Measurements from ENCODE around the gene ZSCAN10.

ZSCAN10 gene

DNA sequence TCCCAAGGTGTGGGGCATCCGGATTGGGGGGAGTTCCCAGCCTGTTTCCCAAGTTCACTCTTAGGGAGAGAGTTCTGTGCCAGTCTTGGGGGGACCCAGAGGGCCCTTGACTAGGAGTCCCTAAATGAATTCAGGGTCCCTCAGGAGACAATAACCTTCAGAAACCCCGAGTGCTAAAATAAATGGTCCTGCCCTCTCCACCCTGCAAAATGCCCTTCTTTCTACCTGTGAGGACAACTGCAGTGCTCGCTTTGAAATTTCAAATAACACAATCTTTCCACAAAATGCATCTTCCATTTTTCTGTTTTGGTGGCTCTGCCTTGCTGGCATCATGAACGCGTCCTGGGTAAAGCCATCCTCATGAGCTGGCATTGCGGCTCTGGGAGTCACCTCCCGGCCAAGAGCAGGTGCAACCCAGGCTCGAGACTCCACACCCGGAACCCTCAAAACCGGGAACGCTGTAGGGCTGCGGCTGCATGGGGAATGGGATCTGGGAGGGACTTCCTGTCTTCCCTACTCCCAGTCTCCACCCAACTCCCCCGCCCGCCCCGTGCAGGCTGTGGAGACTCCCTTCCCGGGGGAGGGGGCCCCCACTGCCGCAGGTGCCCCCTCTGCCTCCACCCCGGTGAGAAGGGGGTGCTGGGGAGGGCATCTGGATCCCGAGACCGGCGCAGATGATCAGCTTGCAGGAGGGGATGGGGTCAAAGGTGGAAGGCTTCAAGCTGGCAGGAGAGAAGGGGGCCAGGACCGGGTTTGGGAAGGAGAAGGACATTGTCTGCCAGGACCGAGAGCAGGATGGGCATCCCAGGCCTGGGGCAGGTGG, 13.2 kb upstream of the ZSCAN10 start, which contains the start of gene ZNF205:
Gene ZNF205, plus strand, starts transcription at position 529 of the 823 bp plus-strand sequence. CDS start 845 bp downstream, outside the sequence.
- Histone ChIP-seq H3K9me3 (ENCODE audit: control insufficient read depth, low read length) (no peaks in the 10 kb centered on the region), H3K4me1 (ENCODE audit: control insufficient read depth, insufficient read depth, low read length, poor library complexity, severe bottlenecking) (peaks cover 3% of the 10 kb centered on the region), H3K4me3 (ENCODE audit: insufficient read depth, low read depth, low read length, poor library complexity, severe bottlenecking) (no peak within 1 kb of the TSS), H3K27me3 (replicated peaks; ENCODE audit: control insufficient read depth, insufficient read depth, low read length, poor library complexity, severe bottlenecking) (no peaks in the 10 kb centered on the region), H3K36me3 (ENCODE audit: control insufficient read depth, insufficient read depth, low read length) (no peaks in the 10 kb centered on the region), H3K27ac (ENCODE audit: insufficient read depth, low read length, poor library complexity, severe bottlenecking) (no peak within 1 kb of the TSS)
- DNase-seq: no peak

DNA sequence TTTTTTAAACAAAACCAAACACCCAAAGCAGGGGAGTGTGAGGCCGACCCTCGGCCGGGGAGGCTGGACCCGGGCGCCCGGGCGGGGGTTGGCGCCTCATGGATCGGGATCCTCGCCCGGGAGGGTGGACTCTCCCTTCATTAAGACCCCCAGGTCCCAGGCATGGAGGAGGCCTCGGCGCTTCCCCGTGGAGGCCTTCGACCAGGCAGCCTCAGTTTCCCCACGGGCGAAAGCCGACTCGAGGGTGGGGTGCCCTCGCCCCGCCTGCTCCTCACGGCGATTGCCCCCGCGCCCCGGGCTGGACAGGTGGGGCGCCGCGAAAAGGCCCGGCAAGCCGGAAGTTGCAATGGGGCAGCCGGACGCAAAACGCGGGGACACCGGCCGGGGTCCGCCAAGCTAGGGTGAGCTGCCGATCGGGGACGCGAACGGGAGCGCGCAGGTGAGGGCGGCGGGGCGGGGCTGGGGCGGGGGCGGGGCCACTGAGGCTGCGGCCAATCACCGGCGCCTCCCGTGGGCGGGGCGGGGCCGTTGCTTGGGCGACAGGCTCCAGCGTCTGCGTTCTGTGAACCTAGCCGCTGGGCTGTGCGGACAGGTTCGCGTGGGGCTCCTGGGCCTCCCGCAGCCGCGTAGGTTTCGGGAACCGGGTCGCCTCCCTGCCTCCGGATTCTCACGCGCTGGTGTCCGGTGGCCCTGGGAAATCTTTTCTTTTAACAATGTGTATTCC, 7.3 kb upstream of the ZSCAN10 start:
- Histone ChIP-seq H3K27ac (ENCODE audit: insufficient read depth, low read length, poor library complexity, severe bottlenecking) (peak overlapping the region; percentile 85), H3K4me1 (ENCODE audit: control insufficient read depth, insufficient read depth, low read length, poor library complexity, severe bottlenecking) (peaks cover 22% of the 10 kb centered on the region), H3K9me3 (ENCODE audit: control insufficient read depth, low read length) (no peaks in the 10 kb centered on the region), H3K4me3 (ENCODE audit: insufficient read depth, low read depth, low read length, poor library complexity, severe bottlenecking) (peak overlapping the region; percentile 88), H3K36me3 (ENCODE audit: control insufficient read depth, insufficient read depth, low read length) (no peaks in the 10 kb centered on the region), H3K27me3 (replicated peaks; ENCODE audit: control insufficient read depth, insufficient read depth, low read length, poor library complexity, severe bottlenecking) (no peaks in the 10 kb centered on the region)
- peak; percentile 86 to 89 (median 88) for DNase-seq

DNA sequence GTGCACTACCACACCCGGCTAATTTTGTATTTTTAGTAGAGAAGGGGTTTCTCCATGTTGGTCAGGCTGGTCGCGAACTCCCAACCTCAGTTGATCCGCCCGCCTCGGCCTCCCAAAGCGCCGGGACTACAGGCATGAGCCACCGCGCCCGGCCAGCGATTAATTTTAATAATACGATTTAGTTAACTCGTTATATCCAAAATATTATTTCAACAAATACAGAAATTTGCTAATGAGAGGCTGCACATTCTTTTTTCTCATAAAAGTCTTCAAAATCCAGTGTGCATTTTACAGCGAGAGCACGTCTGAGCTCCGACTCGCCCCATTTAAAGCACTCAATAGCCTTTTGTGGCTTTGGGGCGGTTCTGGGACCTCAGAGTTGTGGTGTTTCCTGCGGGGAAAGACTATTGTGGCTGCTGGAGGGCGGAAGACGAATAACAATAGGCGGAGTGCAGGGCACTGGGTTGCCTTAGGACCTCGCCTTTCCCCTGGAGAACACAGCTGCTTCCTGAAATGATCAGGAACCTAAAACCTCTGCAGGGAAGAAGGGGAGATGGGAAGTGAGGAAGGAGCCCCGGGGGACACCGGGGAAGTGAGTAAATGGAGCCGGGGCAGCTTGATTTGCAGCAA, 2.9 kb upstream of the ZSCAN10 start:
- H3K27me3 ChIP-seq (replicated peaks; ENCODE audit: control insufficient read depth, insufficient read depth, low read length, poor library complexity, severe bottlenecking): no peaks in the 10 kb centered on the region
- H3K4me3 ChIP-seq (ENCODE audit: insufficient read depth, low read depth, low read length, poor library complexity, severe bottlenecking): no peak overlapping the region
- DNase-seq: no peak
- H3K9me3 ChIP-seq (ENCODE audit: control insufficient read depth, low read length): no peaks in the 10 kb centered on the region
- peaks cover 31% of the 10 kb centered on the region for H3K4me1 ChIP-seq (ENCODE audit: control insufficient read depth, insufficient read depth, low read length, poor library complexity, severe bottlenecking)
- H3K36me3 ChIP-seq (ENCODE audit: control insufficient read depth, insufficient read depth, low read length): no peaks in the 10 kb centered on the region
- H3K27ac ChIP-seq (ENCODE audit: insufficient read depth, low read length, poor library complexity, severe bottlenecking): no peak overlapping the region

DNA sequence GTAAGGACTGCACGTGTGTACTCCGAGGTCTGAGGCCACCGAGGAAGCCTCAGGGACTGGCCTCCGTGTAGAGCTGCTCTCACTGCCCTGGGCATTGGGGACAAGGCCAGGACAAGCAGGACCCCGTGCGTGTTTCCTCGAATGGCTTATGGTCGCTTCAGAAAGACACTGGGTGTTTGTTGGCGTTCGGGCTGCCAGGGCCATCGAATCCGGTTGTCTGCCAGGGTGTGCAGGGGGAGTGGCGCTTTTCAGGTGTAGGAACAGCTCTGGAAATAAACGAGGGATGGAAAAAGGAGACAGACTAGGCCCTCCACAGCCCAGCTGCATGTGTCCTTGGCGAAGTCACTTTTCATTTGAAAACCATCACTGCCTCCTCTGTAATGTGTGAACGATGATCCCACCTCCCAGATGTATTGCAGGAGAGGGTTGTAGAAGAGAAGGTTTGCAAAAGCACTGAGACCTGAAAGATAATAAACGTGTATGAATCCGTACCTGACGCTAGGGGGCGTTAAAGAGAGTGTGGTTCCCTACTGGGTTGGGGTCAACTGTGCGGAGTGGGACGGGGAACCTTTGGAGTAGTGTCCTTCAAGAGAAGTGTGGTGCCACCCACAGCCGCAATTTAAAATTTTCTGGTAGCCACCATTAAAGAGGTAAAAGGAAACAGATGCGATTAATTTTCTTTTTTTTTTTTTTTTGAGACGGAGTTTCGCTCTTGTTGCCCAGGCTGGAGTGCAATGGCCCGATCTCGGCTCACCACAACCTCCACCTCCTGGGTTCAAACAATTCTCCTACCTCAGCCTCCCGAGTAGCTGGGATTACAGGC, 2.1 kb upstream of the ZSCAN10 start:
- H3K27ac ChIP-seq (ENCODE audit: insufficient read depth, low read length, poor library complexity, severe bottlenecking): no peak overlapping the region
- H3K36me3 ChIP-seq (ENCODE audit: control insufficient read depth, insufficient read depth, low read length): no peaks in the 10 kb centered on the region
- H3K4me1 ChIP-seq (ENCODE audit: control insufficient read depth, insufficient read depth, low read length, poor library complexity, severe bottlenecking): peaks cover 31% of the 10 kb centered on the region
- peak in 1 of 3 donors; percentile 27 for DNase-seq
- no peaks in the 10 kb centered on the region for H3K27me3 ChIP-seq (replicated peaks; ENCODE audit: control insufficient read depth, insufficient read depth, low read length, poor library complexity, severe bottlenecking)
- no peak overlapping the region for H3K4me3 ChIP-seq (ENCODE audit: insufficient read depth, low read depth, low read length, poor library complexity, severe bottlenecking)
- H3K9me3 ChIP-seq (ENCODE audit: control insufficient read depth, low read length): no peaks in the 10 kb centered on the region

DNA sequence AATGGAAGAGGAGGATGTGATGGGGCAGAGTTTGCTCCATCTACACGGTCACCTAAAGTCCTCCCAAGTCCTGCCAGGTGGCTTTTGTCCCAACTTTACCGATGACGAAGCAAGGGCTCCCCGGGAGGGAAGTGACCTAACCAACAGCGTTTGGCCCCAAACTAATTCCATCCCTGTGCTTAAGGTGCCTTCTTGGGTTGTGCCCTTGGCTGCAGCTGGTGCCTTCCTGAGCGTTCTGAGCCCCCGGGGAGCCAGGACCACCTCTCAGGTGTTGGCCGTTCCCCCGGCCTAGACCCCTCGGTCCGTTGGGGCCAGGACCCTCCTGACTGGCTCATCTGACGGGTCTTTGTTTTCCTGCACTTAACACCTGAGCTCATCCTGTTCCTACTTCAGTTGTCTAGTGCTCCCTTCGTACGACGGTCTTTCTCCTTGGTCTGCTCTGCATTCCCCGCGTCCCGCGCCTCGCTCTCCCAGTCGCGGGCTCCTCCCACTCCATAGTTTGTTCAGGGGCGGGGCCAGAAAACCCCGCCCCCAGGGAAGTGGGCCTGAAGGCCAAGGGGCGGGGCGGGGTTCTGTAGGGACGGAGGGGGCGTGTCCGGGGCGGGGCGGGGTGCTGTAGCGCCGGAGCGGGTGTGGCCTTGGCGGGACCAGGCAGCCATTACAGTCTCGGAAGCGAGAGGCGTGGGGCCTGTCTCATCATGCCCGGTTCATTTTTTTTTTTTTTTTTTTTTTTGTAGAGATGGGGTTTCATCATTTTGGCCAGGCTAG, 822 bp upstream of the ZSCAN10 start:
- Histone ChIP-seq H3K27ac (ENCODE audit: insufficient read depth, low read length, poor library complexity, severe bottlenecking) (no peak overlapping the region), H3K36me3 (ENCODE audit: control insufficient read depth, insufficient read depth, low read length) (no peaks in the 10 kb centered on the region), H3K4me3 (ENCODE audit: insufficient read depth, low read depth, low read length, poor library complexity, severe bottlenecking) (peak overlapping the region; percentile 13), H3K4me1 (ENCODE audit: control insufficient read depth, insufficient read depth, low read length, poor library complexity, severe bottlenecking) (peaks cover 31% of the 10 kb centered on the region), H3K27me3 (replicated peaks; ENCODE audit: control insufficient read depth, insufficient read depth, low read length, poor library complexity, severe bottlenecking) (no peaks in the 10 kb centered on the region), H3K9me3 (ENCODE audit: control insufficient read depth, low read length) (no peaks in the 10 kb centered on the region)
- peak; percentile 81 to 90 (median 88) for DNase-seq

DNA sequence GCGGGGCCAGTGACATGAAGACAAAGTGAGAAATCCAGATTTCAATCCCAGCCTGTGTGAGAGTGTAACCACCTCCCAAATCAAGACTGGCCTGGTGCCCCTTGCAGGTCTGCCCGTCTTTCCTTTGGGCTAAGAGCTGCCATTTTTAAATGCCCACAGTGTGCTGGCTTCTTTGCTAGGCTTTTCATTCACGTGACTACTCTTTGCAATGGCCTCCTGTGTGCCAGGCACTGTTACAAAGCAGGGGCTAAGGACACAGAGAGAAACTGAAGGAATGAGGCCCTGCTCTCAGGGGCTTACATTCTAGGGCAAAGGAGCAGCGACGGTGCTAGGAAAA, 269 bp upstream of the ZSCAN10 start:
- H3K27ac ChIP-seq (ENCODE audit: insufficient read depth, low read length, poor library complexity, severe bottlenecking): no peak overlapping the region
- no peaks in the 10 kb centered on the region for H3K9me3 ChIP-seq (ENCODE audit: control insufficient read depth, low read length)
- no peak overlapping the region for H3K4me3 ChIP-seq (ENCODE audit: insufficient read depth, low read depth, low read length, poor library complexity, severe bottlenecking)
- no peaks in the 10 kb centered on the region for H3K27me3 ChIP-seq (replicated peaks; ENCODE audit: control insufficient read depth, insufficient read depth, low read length, poor library complexity, severe bottlenecking)
- H3K4me1 ChIP-seq (ENCODE audit: control insufficient read depth, insufficient read depth, low read length, poor library complexity, severe bottlenecking): peaks cover 36% of the 10 kb centered on the region
- no peak for DNase-seq
- no peaks in the 10 kb centered on the region for H3K36me3 ChIP-seq (ENCODE audit: control insufficient read depth, insufficient read depth, low read length)

DNA sequence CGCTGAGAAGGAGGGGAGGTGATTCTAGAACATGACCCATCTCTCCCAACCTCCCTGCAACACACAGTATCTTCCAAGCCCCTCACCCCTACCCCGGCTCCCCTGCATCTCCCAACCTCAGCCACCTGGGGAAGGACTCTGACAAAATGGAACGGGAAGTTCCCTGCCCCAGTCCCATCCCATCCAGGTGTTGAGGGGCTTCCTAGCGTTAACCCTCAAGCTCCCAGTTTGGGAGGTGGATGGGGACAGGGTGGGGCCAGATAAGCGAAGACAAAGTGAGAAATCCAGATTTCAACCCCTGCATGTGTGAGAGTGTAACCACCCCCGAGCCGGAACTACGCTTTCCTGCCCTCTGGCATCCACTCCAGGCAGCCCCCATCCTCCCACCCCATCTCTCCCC, 1.8 kb downstream of the ZSCAN10 start:
- H3K36me3 ChIP-seq (ENCODE audit: control insufficient read depth, insufficient read depth, low read length): no peaks in the 10 kb centered on the region
- H3K27me3 ChIP-seq (replicated peaks; ENCODE audit: control insufficient read depth, insufficient read depth, low read length, poor library complexity, severe bottlenecking): no peaks in the 10 kb centered on the region
- no peak overlapping the region for H3K27ac ChIP-seq (ENCODE audit: insufficient read depth, low read length, poor library complexity, severe bottlenecking)
- no peak overlapping the region for H3K4me3 ChIP-seq (ENCODE audit: insufficient read depth, low read depth, low read length, poor library complexity, severe bottlenecking)
- H3K9me3 ChIP-seq (ENCODE audit: control insufficient read depth, low read length): no peaks in the 10 kb centered on the region
- peaks cover 36% of the 10 kb centered on the region for H3K4me1 ChIP-seq (ENCODE audit: control insufficient read depth, insufficient read depth, low read length, poor library complexity, severe bottlenecking)
- no peak for DNase-seq

DNA sequence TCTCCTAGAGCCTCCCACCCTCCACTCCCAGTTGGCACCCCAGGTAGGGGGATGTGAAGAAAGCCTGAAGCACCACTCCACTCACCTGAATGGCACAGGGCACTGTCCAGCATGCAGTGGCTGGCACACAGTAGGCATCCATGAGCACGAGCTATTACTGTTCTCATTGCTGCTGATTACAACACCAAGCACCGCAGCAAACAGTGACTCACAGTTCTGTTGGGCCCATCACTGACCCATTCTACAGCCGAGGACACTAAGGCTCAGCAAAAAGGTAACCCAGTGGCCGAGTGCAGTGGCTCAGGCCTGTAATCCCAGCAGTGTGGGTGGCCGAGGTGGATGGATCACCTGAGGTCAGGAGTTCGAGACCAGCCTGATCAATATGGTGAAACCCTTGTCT, 2.7 kb downstream of the ZSCAN10 start:
- DNase-seq: no peak
- Histone ChIP-seq H3K9me3 (ENCODE audit: control insufficient read depth, low read length) (no peaks in the 10 kb centered on the region), H3K27ac (ENCODE audit: insufficient read depth, low read length, poor library complexity, severe bottlenecking) (peak overlapping the region; percentile 9), H3K4me3 (ENCODE audit: insufficient read depth, low read depth, low read length, poor library complexity, severe bottlenecking) (no peak overlapping the region), H3K4me1 (ENCODE audit: control insufficient read depth, insufficient read depth, low read length, poor library complexity, severe bottlenecking) (peaks cover 34% of the 10 kb centered on the region), H3K36me3 (ENCODE audit: control insufficient read depth, insufficient read depth, low read length) (no peaks in the 10 kb centered on the region), H3K27me3 (replicated peaks; ENCODE audit: control insufficient read depth, insufficient read depth, low read length, poor library complexity, severe bottlenecking) (no peaks in the 10 kb centered on the region)

DNA sequence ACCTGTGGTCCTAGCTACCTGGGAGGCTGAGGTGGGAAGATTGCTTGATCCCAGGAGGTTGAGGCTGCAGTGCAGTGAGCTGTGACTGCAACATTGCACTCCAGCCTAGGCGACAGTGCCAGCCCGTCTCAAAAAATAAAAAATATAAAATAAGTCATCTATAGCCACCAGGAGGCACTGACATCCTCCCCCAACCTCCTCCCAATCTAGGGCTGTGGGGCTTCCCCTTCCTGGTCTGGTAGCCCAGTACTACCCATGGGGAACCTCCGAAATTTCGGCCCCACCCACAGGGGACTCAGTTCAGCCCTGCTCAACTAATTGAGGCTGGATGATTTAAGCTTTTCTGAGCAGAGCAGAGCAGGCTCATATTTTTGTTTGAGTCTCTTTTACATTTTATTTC, 3.2 kb downstream of the ZSCAN10 start:
- Histone ChIP-seq H3K4me3 (ENCODE audit: insufficient read depth, low read depth, low read length, poor library complexity, severe bottlenecking) (no peak overlapping the region), H3K36me3 (ENCODE audit: control insufficient read depth, insufficient read depth, low read length) (no peaks in the 10 kb centered on the region), H3K9me3 (ENCODE audit: control insufficient read depth, low read length) (no peaks in the 10 kb centered on the region), H3K27ac (ENCODE audit: insufficient read depth, low read length, poor library complexity, severe bottlenecking) (peak overlapping the region; percentile 9), H3K27me3 (replicated peaks; ENCODE audit: control insufficient read depth, insufficient read depth, low read length, poor library complexity, severe bottlenecking) (no peaks in the 10 kb centered on the region), H3K4me1 (ENCODE audit: control insufficient read depth, insufficient read depth, low read length, poor library complexity, severe bottlenecking) (peaks cover 33% of the 10 kb centered on the region)
- DNase-seq: peak; percentile 47 to 63 (median 52)
